Measurements from ENCODE around the gene GAREM1.

Gene GAREM1

GRCh38 chr18:32360682-32361345 is 109.9 kb downstream of the GAREM1 start:
- Mint-ChIP-seq H3K36me3 (ENCODE audit: low read depth) (no peaks in the 10 kb centered on the region), H3K4me3 (no peak overlapping the region), H3K27ac (no peak overlapping the region), H3K27me3 (ENCODE audit: low read depth, poor library complexity) (no peaks in the 10 kb centered on the region), H3K9me3 (no peaks in the 10 kb centered on the region), H3K4me1 (no peaks in the 10 kb centered on the region)
- no peak for DNase-seq
- TF ChIP-seq, protein P1, sequence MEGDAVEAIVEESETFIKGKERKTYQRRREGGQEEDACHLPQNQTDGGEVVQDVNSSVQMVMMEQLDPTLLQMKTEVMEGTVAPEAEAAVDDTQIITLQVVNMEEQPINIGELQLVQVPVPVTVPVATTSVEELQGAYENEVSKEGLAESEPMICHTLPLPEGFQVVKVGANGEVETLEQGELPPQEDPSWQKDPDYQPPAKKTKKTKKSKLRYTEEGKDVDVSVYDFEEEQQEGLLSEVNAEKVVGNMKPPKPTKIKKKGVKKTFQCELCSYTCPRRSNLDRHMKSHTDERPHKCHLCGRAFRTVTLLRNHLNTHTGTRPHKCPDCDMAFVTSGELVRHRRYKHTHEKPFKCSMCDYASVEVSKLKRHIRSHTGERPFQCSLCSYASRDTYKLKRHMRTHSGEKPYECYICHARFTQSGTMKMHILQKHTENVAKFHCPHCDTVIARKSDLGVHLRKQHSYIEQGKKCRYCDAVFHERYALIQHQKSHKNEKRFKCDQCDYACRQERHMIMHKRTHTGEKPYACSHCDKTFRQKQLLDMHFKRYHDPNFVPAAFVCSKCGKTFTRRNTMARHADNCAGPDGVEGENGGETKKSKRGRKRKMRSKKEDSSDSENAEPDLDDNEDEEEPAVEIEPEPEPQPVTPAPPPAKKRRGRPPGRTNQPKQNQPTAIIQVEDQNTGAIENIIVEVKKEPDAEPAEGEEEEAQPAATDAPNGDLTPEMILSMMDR (IDR thresholded peaks at IDR 0.05) = no peak

- Mint-ChIP-seq H3K36me3 (ENCODE audit: low read depth) (no peaks in the 10 kb centered on the region), H3K27ac (no peak overlapping the region), H3K9me3 (no peaks in the 10 kb centered on the region)
These were observed 112.2 kb downstream of the GAREM1 start for GRCh38 chr18:32358529-32358928.

DNA sequence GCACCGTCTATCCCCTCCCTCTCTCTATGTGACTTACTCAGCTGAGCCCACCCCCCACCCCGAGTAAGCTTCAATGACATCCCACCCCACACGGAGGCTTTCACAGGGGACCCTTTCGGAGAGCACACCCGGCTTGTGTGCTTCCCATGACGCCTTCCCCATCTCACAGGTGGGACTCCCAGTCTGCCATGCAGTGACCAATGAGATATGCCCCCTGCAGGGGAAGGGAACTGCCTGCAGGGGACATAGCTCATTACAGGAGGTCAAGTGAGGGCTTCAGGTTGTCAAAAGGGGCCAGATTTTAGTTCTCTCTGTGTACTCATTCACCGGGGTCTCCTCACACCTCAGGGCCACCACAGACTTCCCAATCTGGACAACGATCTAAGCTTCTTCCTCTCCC is 112.6 kb downstream of the GAREM1 start:
- TF ChIP-seq, protein P1 (IDR thresholded peaks at IDR 0.05) = no peak
- no peak for DNase-seq
- H3K36me3 Mint-ChIP-seq (ENCODE audit: low read depth) = no peaks in the 10 kb centered on the region
- H3K27me3 Mint-ChIP-seq (ENCODE audit: low read depth, poor library complexity) = no peaks in the 10 kb centered on the region
- H3K4me3 Mint-ChIP-seq = no peak overlapping the region
- H3K27ac Mint-ChIP-seq = no peak overlapping the region
- H3K4me1 Mint-ChIP-seq = no peaks in the 10 kb centered on the region
- no peaks in the 10 kb centered on the region for H3K9me3 Mint-ChIP-seq

More at GRCh38 chr18:32358529-32358928, 112.2 kb downstream of the GAREM1 start:
- Mint-ChIP-seq H3K27me3 (ENCODE audit: low read depth, poor library complexity) (no peaks in the 10 kb centered on the region), H3K4me1 (no peaks in the 10 kb centered on the region), H3K4me3 (no peak overlapping the region)
- DNase-seq = no peak
- TF ChIP-seq, protein P1 (IDR thresholded peaks at IDR 0.05) = no peak

DNA sequence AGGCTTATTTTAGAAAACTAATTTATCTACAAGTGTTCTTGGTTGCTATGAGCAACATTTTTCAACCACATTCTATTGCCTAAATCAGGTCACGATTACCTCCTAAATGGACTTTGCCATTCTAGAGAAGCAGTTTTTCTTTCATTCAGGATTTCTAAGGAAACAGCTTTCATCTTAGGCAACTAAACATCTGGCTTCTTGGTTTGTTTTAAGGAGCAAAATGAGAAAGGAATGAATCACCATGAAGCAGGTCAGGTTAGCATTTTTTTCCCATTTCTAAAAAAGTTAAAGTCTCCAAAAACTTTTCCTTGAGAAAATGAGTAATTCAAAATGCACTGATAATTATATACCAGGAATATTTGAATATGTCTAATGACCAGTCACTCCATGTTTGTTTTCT is 114.8 kb downstream of the GAREM1 start:
- Mint-ChIP-seq H3K9me3 (no peaks in the 10 kb centered on the region), H3K36me3 (ENCODE audit: low read depth) (no peaks in the 10 kb centered on the region), H3K4me1 (no peaks in the 10 kb centered on the region), H3K27ac (no peak overlapping the region), H3K4me3 (no peak overlapping the region), H3K27me3 (ENCODE audit: low read depth, poor library complexity) (no peaks in the 10 kb centered on the region)
- DNase-seq = no peak
- TF ChIP-seq, protein P1 (IDR thresholded peaks at IDR 0.05) = no peak

DNA sequence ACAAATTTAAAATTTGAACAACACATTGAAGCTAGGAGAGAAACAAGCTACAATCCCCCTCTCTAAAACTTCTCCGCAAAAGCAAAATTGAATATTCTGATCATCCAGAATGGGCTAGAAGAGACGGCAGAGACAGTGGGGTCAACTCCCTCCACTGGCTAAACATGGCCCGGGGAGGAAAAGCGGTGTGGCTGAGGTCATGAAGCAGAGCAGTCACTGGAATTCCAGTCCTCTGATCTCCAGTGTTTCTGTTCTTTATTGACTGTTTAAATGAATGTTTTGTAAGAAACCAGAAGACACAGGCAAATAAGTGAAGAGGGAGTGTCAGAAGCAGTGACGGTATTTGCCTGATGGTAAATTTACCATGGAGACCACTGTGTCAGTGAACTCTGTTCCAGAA is 116.2 kb downstream of the GAREM1 start:
- TF ChIP-seq, protein P1 (IDR thresholded peaks at IDR 0.05) = no peak
- no peak for DNase-seq
- H3K9me3 Mint-ChIP-seq = no peaks in the 10 kb centered on the region
- peaks cover 6% of the 10 kb centered on the region for H3K4me1 Mint-ChIP-seq
- no peak overlapping the region for H3K4me3 Mint-ChIP-seq
- H3K27me3 Mint-ChIP-seq (ENCODE audit: low read depth, poor library complexity) = no peaks in the 10 kb centered on the region
- no peak overlapping the region for H3K27ac Mint-ChIP-seq
- H3K36me3 Mint-ChIP-seq (ENCODE audit: low read depth) = no peaks in the 10 kb centered on the region

- Mint-ChIP-seq H3K27me3 (ENCODE audit: low read depth, poor library complexity) (no peaks in the 10 kb centered on the region), H3K27ac (no peak overlapping the region), H3K36me3 (ENCODE audit: low read depth) (no peaks in the 10 kb centered on the region), H3K4me3 (no peak overlapping the region), H3K4me1 (peaks cover 6% of the 10 kb centered on the region), H3K9me3 (no peaks in the 10 kb centered on the region)
- no peak for DNase-seq
- TF ChIP-seq, protein P1 (IDR thresholded peaks at IDR 0.05) = no peak
These were observed 117.4 kb downstream of the GAREM1 start for GRCh38 chr18:32353257-32353656.

All from nephron progenitor cell (in vitro differentiated cells).